Stimulated activated CD8-positive, alpha-beta memory T cell treated with anti-CD3 and anti-CD28 coated beads, Interleukin-12 subunit alpha, Interleukin-12 subunit beta, amount 100 ng/mL, for 24 hours (primary cell): ENCODE measurements around the gene HRH1.
"Not testable (repeated sequence)": the region's sequence is repeated elsewhere in the genome, so short reads cannot be mapped to it uniquely, and the experiment has no call there.

Experiments used
- DNase-seq: peaks from one replicate; pipeline ENCODE4 v3.0.0-alpha.2; 2020; ENCODE audit errors: extremely low read depth

The HRH1 gene

GRCh38 chr3:11170052-11170770 is 15.9 kb downstream of the HRH1 start:
- DNase-seq, result no peak

DNA sequence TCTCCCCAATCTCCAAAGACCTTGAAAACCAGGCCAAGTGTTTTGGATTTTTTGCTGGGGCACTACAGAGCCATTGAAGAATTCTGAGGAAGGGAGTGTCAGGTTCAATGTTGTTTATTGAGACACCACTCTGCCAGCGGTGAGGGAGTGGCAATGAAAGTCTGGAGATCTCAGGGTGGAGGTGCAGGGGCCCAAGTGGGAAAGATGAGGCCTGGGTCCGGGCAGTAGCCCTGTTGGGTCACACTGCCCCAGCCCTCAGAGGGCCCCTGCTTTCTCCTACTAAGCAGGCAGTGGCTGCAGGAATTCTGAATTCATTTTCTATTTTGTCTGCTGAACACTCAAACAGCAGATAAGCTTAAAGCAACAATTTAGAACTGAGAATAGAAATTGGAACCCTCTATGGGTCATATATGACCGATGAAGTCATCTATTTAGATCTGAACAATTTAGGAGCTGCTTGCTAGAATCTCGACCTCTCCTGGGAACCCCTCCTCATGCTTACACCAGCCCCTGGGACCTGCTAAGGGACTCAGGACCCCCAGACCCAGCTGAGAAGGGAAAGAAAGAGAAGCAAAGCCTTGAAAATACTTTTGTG is 17.9 kb downstream of the HRH1 start:
- DNase-seq, result no peak

- DNase-seq, result no peak
Observed at GRCh38 chr3:11173828-11174465, 19.7 kb downstream of the HRH1 start.

- no peak for DNase-seq
Observed at GRCh38 chr3:11178421-11178820, 24.1 kb downstream of the HRH1 start.

GRCh38 chr3:11184328-11184969 is 30.2 kb downstream of the HRH1 start:
- not testable (repeated sequence) for DNase-seq

GRCh38 chr3:11185144-11185543 is 30.9 kb downstream of the HRH1 start:
- no peak for DNase-seq

DNA sequence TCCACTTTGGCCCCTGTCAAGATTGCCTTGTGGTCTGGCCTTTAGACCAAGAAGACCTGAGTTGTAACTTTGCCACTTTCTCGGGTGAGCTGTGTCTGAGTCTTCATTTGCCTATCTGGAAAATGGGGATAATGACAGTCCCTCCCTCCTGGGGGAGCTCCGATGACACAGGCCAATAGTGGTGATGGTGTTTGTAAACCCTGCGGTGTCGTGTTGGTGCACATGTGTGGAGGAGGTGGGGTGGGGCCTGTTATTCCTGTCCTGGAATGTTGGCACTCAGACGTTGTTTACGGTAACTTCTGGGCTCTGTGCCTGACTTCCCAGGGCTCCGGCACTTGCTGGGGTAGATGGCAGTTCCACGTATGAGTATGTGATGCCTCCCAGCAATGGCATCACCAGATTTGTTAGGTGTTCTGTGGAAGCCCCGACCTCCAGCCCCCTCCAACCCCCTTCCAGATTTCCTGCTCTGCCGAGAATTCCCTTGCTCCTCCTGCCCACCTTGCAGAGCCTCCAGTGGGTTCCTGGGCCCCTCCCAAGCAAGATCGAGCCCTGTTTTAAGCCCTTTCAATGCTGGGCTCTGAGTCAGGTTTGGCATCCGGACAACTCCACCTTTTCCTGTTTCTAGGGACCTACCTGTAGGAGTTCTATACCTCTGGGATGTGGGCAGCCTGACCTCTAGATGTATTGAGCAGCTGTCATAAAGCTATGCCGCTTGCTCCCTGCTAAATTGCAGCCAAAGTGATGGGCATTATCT is 31.4 kb downstream of the HRH1 start:
- no peak for DNase-seq

GRCh38 chr3:11186318-11186692 is 32.0 kb downstream of the HRH1 start:
- no peak for DNase-seq

DNA sequence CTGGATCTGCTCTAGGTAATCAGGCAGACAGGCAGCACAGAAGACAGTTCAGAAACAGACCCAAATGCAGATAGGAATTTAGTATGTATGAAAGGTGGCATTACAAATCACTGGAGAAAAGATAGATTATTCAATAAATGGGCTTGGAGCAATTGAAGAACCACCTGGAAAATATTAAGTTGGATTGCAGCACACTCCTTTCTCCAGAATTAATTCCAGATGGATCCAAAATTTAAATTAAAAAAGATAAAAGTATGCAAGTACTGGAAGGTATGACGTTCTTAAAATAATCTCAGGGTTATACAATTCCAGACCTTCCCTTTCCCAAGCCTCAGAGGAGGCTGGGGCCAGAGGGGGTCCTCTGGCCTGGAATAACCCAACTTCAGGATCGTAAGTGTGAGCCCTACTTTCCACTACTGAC is 32.5 kb downstream of the HRH1 start:
- DNase-seq, result no peak

DNA sequence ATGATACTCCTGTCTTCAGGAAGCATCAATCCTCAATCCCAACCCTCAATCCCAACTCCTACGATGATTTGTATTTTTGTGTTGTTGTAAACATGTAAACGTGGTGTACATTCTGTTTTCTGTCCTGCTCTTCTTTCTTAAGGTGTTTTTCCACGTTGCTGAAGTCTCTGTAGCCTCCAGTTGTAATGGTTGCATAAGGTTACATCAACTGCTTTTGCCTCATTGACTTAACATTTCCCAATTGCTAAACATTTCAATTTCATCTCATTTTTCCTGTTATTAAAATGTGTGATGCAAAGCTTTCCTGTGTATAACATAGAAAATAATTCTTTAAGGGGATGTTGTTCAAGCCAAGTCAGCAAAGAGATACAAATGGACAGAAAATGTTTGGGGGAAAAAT is 33.4 kb downstream of the HRH1 start:
- DNase-seq, result no peak

DNA sequence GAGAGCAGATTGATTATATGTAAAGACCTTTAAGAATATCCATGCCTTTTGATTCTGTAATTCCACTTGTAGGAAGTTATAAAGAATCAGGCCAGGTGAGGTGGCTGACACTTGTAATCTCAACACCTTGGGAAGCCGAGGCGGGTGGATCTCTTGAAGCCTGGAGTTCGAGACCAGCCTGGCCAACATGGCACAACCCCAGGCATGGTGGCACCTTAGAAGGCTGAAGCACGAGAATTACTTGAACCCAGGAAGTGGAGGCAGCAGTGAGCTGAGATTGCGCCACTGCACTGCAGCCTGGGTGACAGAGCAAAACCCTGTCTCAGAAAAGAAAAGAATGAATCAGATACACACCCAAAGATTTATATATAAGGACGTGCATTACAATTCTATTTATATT is 33.9 kb downstream of the HRH1 start:
- DNase-seq, result no peak

DNA sequence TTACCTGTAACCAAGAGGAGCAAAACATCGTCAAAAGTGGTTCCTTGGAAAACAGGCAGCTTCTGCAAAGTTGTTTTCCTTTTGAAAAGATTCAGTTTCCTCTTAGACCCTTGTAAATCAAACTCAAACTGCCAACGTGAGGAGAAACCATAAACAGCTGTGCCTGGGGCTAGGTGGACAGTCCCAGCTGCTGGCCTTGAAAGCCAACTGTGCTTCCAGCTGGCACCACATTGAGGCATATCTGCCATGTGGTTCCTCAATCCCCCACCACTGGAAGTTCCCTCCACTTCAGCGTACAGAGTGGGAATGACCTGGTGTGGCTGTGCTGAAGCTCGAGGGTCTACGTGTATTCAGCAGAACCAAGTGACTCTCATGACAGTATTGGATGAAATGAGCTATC is 40.9 kb downstream of the HRH1 start:
- no peak for DNase-seq

DNA sequence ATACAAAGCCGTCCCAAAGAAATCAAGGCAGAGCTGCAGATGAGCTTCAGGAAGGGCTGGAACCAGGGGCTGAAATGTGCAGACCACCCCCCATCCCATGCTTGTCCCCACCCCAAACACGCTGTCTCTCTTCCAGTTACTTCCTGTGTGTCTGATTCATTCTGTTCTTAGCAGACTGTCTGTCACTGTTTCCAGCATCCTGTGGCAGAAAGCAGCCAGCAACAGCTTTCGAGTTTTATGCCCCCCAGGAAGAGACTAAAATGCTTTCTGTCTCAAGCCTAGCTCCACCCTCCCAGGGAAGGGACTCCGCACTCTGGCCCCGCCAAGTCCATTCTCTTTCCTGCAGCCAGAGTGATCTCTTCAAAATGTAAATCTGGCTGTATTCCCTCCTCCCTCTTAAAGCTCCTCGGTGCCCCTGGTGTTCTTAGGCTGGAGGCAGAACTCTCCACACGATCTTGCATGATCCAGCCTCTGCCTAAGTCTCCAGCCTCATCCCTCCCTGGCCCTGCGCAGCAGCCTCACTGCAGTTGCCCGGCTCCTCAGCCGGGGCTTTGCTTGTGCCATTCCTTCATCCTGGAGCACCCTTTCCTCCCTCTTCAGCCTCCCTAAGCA is 41.5 kb downstream of the HRH1 start:
- DNase-seq, result no peak

- DNase-seq, result no peak
Observed at GRCh38 chr3:11197484-11197883, 43.2 kb downstream of the HRH1 start.

GRCh38 chr3:11198070-11198469 is 43.8 kb downstream of the HRH1 start:
- no peak for DNase-seq

DNA sequence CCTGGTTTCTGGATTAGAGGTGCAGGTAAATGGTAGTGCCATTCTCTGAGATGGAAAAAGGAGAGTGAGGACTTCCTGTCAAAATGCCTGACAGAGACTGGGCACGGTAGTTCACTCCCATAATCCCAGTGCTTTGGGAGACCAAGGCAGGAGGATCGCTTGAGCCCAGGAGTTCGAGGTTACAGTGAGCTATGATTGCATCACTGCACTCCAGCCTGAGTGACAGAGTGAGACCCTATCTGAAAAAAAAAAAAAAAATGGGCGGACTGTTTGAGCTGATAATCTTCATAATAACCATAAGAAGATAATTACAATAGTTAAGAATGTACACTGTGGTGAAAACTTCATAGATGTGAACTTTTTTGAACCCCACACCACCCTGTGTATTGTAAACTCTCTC is 44.2 kb downstream of the HRH1 start:
- no peak for DNase-seq

GRCh38 chr3:11199902-11200845 is 45.9 kb downstream of the HRH1 start:
- DNase-seq, result no peak

DNA sequence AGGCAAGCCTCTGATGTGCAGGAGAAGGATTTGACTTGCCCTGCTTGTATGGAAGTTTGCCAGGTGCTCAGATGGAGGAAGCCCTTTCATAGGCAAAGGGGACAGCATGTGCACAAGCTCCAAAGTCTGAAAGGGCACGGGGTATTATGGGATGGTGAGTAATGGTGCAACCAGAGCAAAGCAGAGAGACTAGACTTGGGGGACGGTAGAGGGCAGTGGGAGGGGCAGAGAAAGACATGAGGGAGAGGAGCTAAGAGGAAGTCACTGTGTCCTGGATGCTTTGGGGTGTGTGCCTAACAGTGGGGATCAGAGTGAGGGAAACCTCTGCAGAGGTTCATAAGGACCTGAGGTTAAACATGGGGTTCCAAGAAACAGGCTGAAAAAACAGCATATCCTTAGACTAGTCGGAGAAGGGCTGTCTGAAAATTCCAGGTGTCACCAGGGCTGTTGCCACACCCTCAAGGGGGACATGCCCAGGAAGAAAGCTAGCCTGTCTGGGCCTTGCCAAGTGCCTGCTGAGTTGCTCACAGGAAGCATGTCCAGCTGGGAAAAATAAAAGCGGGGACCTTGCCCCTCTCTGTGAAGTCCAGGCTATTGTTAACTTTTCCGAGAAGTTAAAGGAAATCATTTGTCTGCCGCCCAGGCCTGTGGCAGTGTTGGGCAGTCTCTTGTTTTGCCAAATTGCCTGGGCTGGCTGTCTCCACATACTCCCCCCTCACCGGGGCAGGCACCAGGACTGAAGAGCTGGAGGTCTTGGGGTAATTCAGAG is 47.1 kb downstream of the HRH1 start:
- no peak for DNase-seq

DNA sequence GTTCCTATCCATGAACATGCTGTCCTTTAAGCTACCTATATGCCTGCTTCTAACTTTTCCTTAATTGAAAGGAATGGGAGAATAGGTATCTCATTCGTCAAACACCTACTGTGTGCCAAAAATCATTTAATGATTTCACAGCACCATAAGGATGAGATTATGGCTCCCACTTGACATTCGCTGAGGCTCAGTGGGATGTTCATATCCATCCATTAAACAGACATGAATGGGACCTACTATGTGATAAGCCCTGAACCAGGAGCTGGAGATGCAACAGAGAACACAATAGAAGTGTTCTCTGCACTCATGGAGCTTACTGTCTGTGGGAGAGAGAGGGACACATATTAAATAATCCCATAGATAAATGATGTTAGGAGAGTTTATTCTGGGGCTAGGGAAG is 49.7 kb downstream of the HRH1 start:
- DNase-seq, result no peak
